Epithelial cell of proximal tubule (primary cell): ENCODE results near the gene CHD2. TPM values are rescaled to one million over a fixed set of nuclear protein-coding genes. Genes with fewer than 3 reads are reported as not detected.

Experiments
- DNase-seq: peaks from one replicate; pipeline ENCODE4 v3.0.0-alpha.2; 2011; ENCODE audit warnings: low read depth
- H3K4me3 ChIP-seq: 2 replicates; pipeline ENCODE4 v1.5.1; 2011; ENCODE audit warnings: low read depth, mild to moderate bottlenecking, low read length
- total RNA-seq: library from RNA; depleted of rRNA; stranded (reverse); fragments of >200 nt; gene quantifications from 2 replicates; pipeline ENCODE4 v1.2.3, GENCODE V29; 2015
- TF ChIP-seq, protein P1 (sequence below): conservative IDR thresholded peaks from 2 replicates; pipeline ENCODE4 v1.5.1; 2012; ENCODE audit warnings: low read depth, mild to moderate bottlenecking, low read length

CHD2 gene
- total RNA-seq, 1 donor from 2014 or later = 26.5 TPM

- DNase-seq = no peak
- H3K4me3 ChIP-seq = no peak overlapping the region
- TF ChIP-seq, protein P1, sequence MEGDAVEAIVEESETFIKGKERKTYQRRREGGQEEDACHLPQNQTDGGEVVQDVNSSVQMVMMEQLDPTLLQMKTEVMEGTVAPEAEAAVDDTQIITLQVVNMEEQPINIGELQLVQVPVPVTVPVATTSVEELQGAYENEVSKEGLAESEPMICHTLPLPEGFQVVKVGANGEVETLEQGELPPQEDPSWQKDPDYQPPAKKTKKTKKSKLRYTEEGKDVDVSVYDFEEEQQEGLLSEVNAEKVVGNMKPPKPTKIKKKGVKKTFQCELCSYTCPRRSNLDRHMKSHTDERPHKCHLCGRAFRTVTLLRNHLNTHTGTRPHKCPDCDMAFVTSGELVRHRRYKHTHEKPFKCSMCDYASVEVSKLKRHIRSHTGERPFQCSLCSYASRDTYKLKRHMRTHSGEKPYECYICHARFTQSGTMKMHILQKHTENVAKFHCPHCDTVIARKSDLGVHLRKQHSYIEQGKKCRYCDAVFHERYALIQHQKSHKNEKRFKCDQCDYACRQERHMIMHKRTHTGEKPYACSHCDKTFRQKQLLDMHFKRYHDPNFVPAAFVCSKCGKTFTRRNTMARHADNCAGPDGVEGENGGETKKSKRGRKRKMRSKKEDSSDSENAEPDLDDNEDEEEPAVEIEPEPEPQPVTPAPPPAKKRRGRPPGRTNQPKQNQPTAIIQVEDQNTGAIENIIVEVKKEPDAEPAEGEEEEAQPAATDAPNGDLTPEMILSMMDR = no peak
Observed at GRCh38 chr15:92877000-92877399, 23.1 kb upstream of the CHD2 start.

- TF ChIP-seq, protein P1 = no peak
Observed at GRCh38 chr15:92877416-92877815, 22.7 kb upstream of the CHD2 start.

GRCh38 chr15:92878593-92879053 is 21.5 kb upstream of the CHD2 start:
- DNase-seq = no peak
- TF ChIP-seq, protein P1 = no peak

More at GRCh38 chr15:92877416-92877815, 22.7 kb upstream of the CHD2 start:
- H3K4me3 ChIP-seq = no peak overlapping the region
- no peak for DNase-seq

DNA sequence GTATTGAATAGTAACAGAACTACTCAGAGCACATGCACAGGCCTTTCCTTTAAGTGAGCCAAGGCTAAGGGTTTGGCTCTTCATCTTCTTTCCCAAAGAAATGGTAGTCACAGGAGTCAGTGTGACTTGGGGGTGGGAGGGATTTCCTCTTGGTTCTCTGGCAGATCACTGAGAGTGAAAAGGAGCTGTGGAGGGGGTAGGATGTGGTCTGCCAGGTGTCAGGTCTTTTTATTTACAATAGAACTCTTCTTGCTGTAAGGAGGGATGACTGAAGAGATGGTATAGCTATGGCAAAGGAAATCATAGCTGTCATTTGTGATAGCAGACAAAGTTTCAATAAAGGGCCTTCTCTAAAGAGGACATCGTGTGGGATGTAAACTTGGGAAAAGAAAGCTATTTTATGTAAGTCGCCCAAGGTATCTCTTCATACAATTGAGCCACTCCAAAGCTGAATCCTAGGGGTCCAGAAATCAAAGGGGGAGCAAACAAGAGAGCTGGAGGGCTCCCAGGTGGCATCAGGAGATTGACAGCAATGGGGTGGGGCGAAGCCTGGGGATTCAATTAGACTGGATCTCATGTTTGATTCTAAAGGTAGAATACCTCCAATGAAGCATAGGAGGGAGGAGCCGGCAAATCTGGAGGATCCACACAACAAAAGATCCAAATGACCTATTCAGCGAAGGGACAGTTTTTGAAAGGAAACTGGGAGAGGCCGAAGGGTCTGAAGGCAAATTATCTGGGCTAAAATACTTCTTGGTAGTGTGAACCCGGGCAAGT is 20.0 kb upstream of the CHD2 start:
- no peak overlapping the region for H3K4me3 ChIP-seq
- no peak for DNase-seq
- TF ChIP-seq, protein P1 = no peak

More at GRCh38 chr15:92878593-92879053, 21.5 kb upstream of the CHD2 start:
- H3K4me3 ChIP-seq = no peak overlapping the region

DNA sequence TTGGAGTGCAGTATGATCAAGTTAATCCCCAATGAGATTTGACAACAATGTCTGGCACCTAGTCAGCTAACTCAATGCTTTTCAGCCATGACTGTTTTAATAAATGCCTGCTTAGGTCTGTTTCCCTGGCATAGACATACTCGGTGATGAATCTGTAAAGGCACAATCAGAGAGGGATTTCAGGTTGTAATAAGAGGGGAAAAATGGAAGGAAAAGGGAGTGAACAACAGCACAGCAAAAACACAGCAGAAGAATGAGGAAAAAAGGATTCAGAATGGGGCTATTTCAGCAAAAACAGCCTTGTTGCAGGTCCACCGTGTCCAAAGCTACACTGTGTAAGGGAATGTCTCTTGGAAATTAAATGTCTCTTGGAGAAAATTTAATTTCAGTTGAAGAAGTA is 19.3 kb upstream of the CHD2 start:
- TF ChIP-seq, protein P1 = no peak
- H3K4me3 ChIP-seq = no peak overlapping the region
- DNase-seq = no peak

DNA sequence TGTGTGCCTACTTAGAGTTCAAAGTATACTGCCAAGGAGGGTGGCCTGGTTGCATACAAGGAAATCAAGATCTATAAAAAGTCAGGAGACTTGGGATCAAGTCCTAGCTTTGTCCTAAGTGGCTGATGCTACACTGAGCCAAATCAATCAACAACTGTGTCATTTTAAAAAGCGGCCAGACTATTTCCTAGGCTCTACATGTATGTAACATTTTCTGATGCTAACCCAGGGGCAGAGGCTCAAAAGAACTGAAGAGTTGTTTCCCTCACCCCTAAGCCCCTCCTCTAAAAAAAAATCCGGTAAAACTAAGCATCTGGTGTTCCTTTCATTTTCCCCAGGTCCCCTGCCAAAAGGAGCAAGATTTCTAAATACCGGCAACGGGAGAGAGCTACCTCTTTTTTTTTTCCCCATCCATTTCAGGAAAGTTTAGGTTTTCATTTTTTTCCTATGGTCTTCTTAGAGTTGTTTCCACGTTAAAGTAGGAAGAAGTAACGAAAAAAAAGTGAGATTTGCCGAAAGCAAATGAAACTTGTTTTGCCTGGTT is 18.8 kb upstream of the CHD2 start:
- TF ChIP-seq, protein P1 = no peak
- no peak for DNase-seq
- peak overlapping the region; percentile 43 for H3K4me3 ChIP-seq
